HG02870 (cell line): ENCODE results near the gene MAPK11.

Experiments used
- ATAC-seq: cut with Tn5 transposase; IDR thresholded peaks from one replicate; pipeline ENCODE4 v1.9.1; 2021; ENCODE audit warnings: mild to moderate bottlenecking, moderate library complexity; ENCODE audit not compliant: unreplicated experiment

MAPK11 gene

GRCh38 chr22:50308597-50308935 is 38.4 kb upstream of the MAPK11 start:
- no peak for ATAC-seq

- ATAC-seq: no peak
Measured at GRCh38 chr22:50307890-50308596, 37.9 kb upstream of the MAPK11 start.

- no peak for ATAC-seq
Measured at GRCh38 chr22:50306753-50307749, 36.9 kb upstream of the MAPK11 start, which contains the start of gene PLXNB2. TSS of gene PLXNB2 (minus strand) at chr22:50307646. CDS start at chr22:50290584, 17,062 bp downstream.

- no peak for ATAC-seq
Measured at GRCh38 chr22:50305923-50306566, 35.9 kb upstream of the MAPK11 start.

GRCh38 chr22:50305393-50305922 is 35.3 kb upstream of the MAPK11 start:
- no peak for ATAC-seq

- no peak for ATAC-seq
Measured at GRCh38 chr22:50304528-50305392, 34.6 kb upstream of the MAPK11 start.

- no peak for ATAC-seq
Measured at GRCh38 chr22:50303848-50304527, 33.8 kb upstream of the MAPK11 start.

- no peak for ATAC-seq
Measured at GRCh38 chr22:50303515-50303847, 33.3 kb upstream of the MAPK11 start.

- ATAC-seq: no peak
Measured at GRCh38 chr22:50302564-50302963, 32.4 kb upstream of the MAPK11 start.

GRCh38 chr22:50302041-50302541 is 31.9 kb upstream of the MAPK11 start:
- ATAC-seq: no peak

GRCh38 chr22:50301581-50301991 is 31.4 kb upstream of the MAPK11 start:
- no peak for ATAC-seq

GRCh38 chr22:50300620-50301257 is 30.6 kb upstream of the MAPK11 start:
- ATAC-seq: no peak

- no peak for ATAC-seq
Measured at GRCh38 chr22:50299785-50300619, 29.8 kb upstream of the MAPK11 start.

GRCh38 chr22:50298937-50299784 is 29.0 kb upstream of the MAPK11 start:
- no peak for ATAC-seq

- no peak for ATAC-seq
Measured at GRCh38 chr22:50298266-50298637, 28.1 kb upstream of the MAPK11 start.

- ATAC-seq: no peak
Measured at GRCh38 chr22:50297510-50298265, 27.5 kb upstream of the MAPK11 start.
